Measurements from ENCODE around the gene KCNQ1OT1. TPM values are rescaled to one million over a fixed set of nuclear protein-coding genes. Genes with fewer than 3 reads are reported as not detected.

KCNQ1OT1 gene
- total RNA-seq, 1 donor from 2014 or later = 7.0 TPM

DNA sequence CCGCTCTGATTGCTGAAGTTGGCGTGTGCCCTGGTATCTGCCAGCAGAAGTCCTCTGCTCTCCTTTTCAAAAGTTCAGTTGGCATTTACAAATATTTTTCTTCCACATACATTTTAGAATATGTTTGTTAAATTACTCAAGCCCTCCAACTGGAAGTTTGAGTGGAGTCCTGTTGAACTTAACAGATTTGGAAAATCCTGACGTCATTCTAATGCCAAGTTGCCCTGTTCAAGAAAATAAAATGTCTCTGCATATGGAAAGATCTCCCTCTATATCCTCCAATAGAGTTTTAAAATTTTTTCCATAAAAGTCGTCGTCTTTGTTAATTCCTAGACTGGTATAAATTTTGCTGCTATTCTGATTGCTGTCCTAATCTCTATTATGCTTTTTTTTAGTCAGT, 3.3 kb downstream of the KCNQ1OT1 start:
- H3K9me3 Mint-ChIP-seq = no peaks in the 10 kb centered on the region
- no peak for DNase-seq (ENCODE audit: extremely low spot score, unreplicated experiment)
- H3K27ac Mint-ChIP-seq = peak overlapping the region; percentile 14
- peak overlapping the region; percentile 66 for H3K4me3 Mint-ChIP-seq
- H3K4me1 Mint-ChIP-seq (ENCODE audit: unreplicated experiment) = peaks cover 68% of the 10 kb centered on the region
- peaks cover 3% of the 10 kb centered on the region for H3K27me3 Mint-ChIP-seq
- H3K36me3 Mint-ChIP-seq = peaks cover 20% of the 10 kb centered on the region
- TF ChIP-seq, protein P1, sequence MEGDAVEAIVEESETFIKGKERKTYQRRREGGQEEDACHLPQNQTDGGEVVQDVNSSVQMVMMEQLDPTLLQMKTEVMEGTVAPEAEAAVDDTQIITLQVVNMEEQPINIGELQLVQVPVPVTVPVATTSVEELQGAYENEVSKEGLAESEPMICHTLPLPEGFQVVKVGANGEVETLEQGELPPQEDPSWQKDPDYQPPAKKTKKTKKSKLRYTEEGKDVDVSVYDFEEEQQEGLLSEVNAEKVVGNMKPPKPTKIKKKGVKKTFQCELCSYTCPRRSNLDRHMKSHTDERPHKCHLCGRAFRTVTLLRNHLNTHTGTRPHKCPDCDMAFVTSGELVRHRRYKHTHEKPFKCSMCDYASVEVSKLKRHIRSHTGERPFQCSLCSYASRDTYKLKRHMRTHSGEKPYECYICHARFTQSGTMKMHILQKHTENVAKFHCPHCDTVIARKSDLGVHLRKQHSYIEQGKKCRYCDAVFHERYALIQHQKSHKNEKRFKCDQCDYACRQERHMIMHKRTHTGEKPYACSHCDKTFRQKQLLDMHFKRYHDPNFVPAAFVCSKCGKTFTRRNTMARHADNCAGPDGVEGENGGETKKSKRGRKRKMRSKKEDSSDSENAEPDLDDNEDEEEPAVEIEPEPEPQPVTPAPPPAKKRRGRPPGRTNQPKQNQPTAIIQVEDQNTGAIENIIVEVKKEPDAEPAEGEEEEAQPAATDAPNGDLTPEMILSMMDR (conservative IDR thresholded peaks at IDR 0.05) = no peak

- TF ChIP-seq, protein P1 (conservative IDR thresholded peaks at IDR 0.05) = no peak
- Mint-ChIP-seq H3K4me3 (peak overlapping the region; percentile 8), H3K27me3 (peaks cover 3% of the 10 kb centered on the region), H3K9me3 (no peaks in the 10 kb centered on the region), H3K4me1 (ENCODE audit: unreplicated experiment) (peaks cover 73% of the 10 kb centered on the region), H3K36me3 (peaks cover 20% of the 10 kb centered on the region), H3K27ac (peak overlapping the region; percentile 14)
- DNase-seq (ENCODE audit: extremely low spot score, unreplicated experiment) = no peak
Observed at GRCh38 chr11:2694995-2695939, 4.5 kb downstream of the KCNQ1OT1 start.

GRCh38 chr11:2694495-2694894, 5.3 kb downstream of the KCNQ1OT1 start:
- Mint-ChIP-seq H3K36me3 (peaks cover 20% of the 10 kb centered on the region), H3K9me3 (no peaks in the 10 kb centered on the region), H3K27ac (no peak overlapping the region), H3K27me3 (peaks cover 3% of the 10 kb centered on the region), H3K4me3 (peak overlapping the region; percentile 28), H3K4me1 (ENCODE audit: unreplicated experiment) (peaks cover 78% of the 10 kb centered on the region)
- DNase-seq (ENCODE audit: extremely low spot score, unreplicated experiment) = no peak
- TF ChIP-seq, protein P1 (conservative IDR thresholded peaks at IDR 0.05) = no peak

GRCh38 chr11:2693271-2694261, 6.2 kb downstream of the KCNQ1OT1 start:
- TF ChIP-seq, protein P1 (conservative IDR thresholded peaks at IDR 0.05) = peak; percentile 20
- H3K27ac Mint-ChIP-seq = no peak overlapping the region
- H3K9me3 Mint-ChIP-seq = no peaks in the 10 kb centered on the region
- H3K4me1 Mint-ChIP-seq (ENCODE audit: unreplicated experiment) = peaks cover 77% of the 10 kb centered on the region
- DNase-seq (ENCODE audit: extremely low spot score, unreplicated experiment) = no peak
- no peak overlapping the region for H3K4me3 Mint-ChIP-seq
- H3K27me3 Mint-ChIP-seq = peaks cover 3% of the 10 kb centered on the region
- peaks cover 14% of the 10 kb centered on the region for H3K36me3 Mint-ChIP-seq

Data from type B pancreatic cell (in vitro differentiated cells).